ENCODE data around the gene DEDD2.
A peak's percentile ranks its signal among the peaks of the same experiment; 100 is the strongest.
"Not testable (repeated sequence)": the region's sequence is repeated elsewhere in the genome, so short reads cannot be mapped to it uniquely, and the experiment has no call there.

DEDD2 gene

GRCh38 chr19:42217520-42218437 lies at the start of gene DEDD2:
TSS of gene DEDD2 (minus strand) at chr19:42217677. CDS start at chr19:42217007, 670 bp downstream.
- peak; percentile 98 for DNase-seq

- not testable (repeated sequence) for DNase-seq
These were observed 49.6 kb upstream of the DEDD2 start for GRCh38 chr19:42266928-42267603.

- DNase-seq: not testable (repeated sequence)
These were observed 48.6 kb upstream of the DEDD2 start for GRCh38 chr19:42266105-42266504.

GRCh38 chr19:42261763-42262162 lies 44.3 kb upstream of the DEDD2 start:
- DNase-seq: no peak

GRCh38 chr19:42257842-42258241 lies 40.4 kb upstream of the DEDD2 start:
- not testable (repeated sequence) for DNase-seq

- DNase-seq: peak; percentile 85
These were observed 38.6 kb upstream of the DEDD2 start for GRCh38 chr19:42255766-42256745.

GRCh38 chr19:42254850-42255765 lies 37.6 kb upstream of the DEDD2 start, which contains the start of gene ERF:
TSS of gene ERF (minus strand) at chr19:42255128. CDS start at chr19:42254999, 129 bp downstream.
- DNase-seq: peak; percentile 97

- DNase-seq: peak; percentile 88
These were observed 36.8 kb upstream of the DEDD2 start for GRCh38 chr19:42254089-42254849.

- peak; percentile 81 for DNase-seq
These were observed 36.0 kb upstream of the DEDD2 start for GRCh38 chr19:42253245-42254088.

GRCh38 chr19:42252365-42253244 lies 35.1 kb upstream of the DEDD2 start:
- peak; percentile 78 for DNase-seq

GRCh38 chr19:42251572-42252358 lies 34.3 kb upstream of the DEDD2 start:
- peak; percentile 47 for DNase-seq

- peak; percentile 80 for DNase-seq
These were observed 33.4 kb upstream of the DEDD2 start for GRCh38 chr19:42250666-42251531.

GRCh38 chr19:42250183-42250665 lies 32.7 kb upstream of the DEDD2 start:
- DNase-seq: peak; percentile 53

GRCh38 chr19:42249769-42250168 lies 32.3 kb upstream of the DEDD2 start:
- DNase-seq: no peak

- no peak for DNase-seq
These were observed 31.8 kb upstream of the DEDD2 start for GRCh38 chr19:42249149-42249750.

Measured in femur (tissue), 1 donor.